Left lung (tissue), 10 donors: ENCODE measurements around the gene CRLF1. TPM values are rescaled to one million over a fixed set of nuclear protein-coding genes. Genes with fewer than 3 reads are reported as not detected.

Source experiments
- ATAC-seq: fragments of 200-7000 bp; cut with Tn5 transposase; one replicate; pipeline ENCODE4 v1.9.1; 2020; ENCODE audit warnings: moderate library complexity
- DNase-seq, 4 donors: peaks; one replicate each; pipeline ENCODE4 v3.0.0-alpha.2; 2013 to 2020
- H3K27ac ChIP-seq, 2 donors: fragments of 200-600 bp; sonication (generic) in 1 of 2; one replicate each; pipeline versions ENCODE4 v1.5.0 to v1.8.0; 2020 to 2021
- H3K27me3 ChIP-seq, 2 donors: fragments of 200-600 bp; sonication (generic) in 1 of 2; one replicate each; pipeline versions ENCODE4 v1.5.0 to v1.8.0; 2020 to 2021
- H3K36me3 ChIP-seq, 2 donors: fragments of 200-600 bp; sonication (generic) in 1 of 2; one replicate each; pipeline versions ENCODE4 v1.5.0 to v1.8.0; 2020 to 2021
- H3K4me1 ChIP-seq, 2 donors: fragments of 200-600 bp; one replicate each; pipeline ENCODE4 v1.8.0; 2021
- H3K4me3 ChIP-seq, 2 donors: fragments of 200-600 bp; sonication (generic) in 1 of 2; one replicate each; pipeline versions ENCODE4 v1.5.0 to v1.8.0; 2020 to 2021; ENCODE audit warnings: mild to moderate bottlenecking in 1 of 2
- H3K9me3 ChIP-seq, 2 donors: fragments of 200-600 bp; sonication (generic) in 1 of 2; one replicate each; pipeline versions ENCODE4 v1.5.0 to v1.8.0; 2020 to 2021
- intact Hi-C, 2 donors: fragments of 100-400 bp; cut with DNase I; formaldehyde crosslinking; loops; one replicate each; pipeline versions ENCODE4 v1.11.2 to v1.14.2; 2022
- polyA plus RNA-seq, 6 donors: library from polyadenylated mRNA; unstranded; fragments of 120-200 nt; gene quantifications; one replicate each; pipeline ENCODE4 v1.2.1, GENCODE V29; 2013; ENCODE audit not compliant: insufficient read length in 6 of 6
- total RNA-seq, 2 donors: library from RNA; stranded (reverse); fragmentation: NEBNext Ultra II Directional; extraction: Animal tissue kit (Norgen Biotek cat#: 25700); gene quantifications; one replicate each; pipeline ENCODE4 v1.2.1, GENCODE V29; 2021
- TF ChIP-seq, protein P1 (sequence below), 2 donors: fragments of 200-600 bp; sonication (generic) in 1 of 2; IDR thresholded peaks; one replicate each; pipeline versions ENCODE4 v1.5.0 to v1.8.0; 2021; ENCODE audit warnings: antibody characterized with exemption in 2 of 2
- donor health status: DM: no; HTN: yes; CAD: no.
- donor health status: DM: no; HTN: no; CAD: no.

Gene CRLF1
- total and polyA plus RNA-seq, 8 donors: 22.5 to 328 (median 233) TPM

DNA sequence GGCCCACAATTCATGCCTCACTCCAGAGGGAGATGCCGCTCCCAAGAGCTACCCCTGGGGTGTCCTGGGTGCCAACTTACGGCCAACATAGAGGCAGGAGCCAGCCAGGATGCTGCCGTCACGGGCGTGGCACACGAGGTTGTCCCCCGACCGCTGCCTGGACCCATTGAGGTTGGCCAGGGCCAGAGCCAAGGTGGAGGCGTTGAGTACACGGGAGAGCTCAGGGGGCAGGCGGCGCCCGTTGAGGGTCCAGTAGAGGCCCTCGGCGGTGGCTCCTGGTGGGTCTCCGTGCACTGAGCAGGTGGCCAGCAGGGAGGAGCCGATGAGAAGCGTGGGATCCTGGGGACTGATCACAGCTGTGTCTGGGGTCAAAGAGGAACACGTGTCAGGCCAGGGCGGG, 7.1 kb downstream of the CRLF1 start:
- Histone ChIP-seq H3K4me1 (peaks cover 6 to 19% of the 10 kb centered on the region in 2 donors), H3K9me3 (no peaks in the 10 kb centered on the region), H3K4me3 (no peak overlapping the region), H3K27ac (no peak overlapping the region), H3K36me3 (no peaks in the 10 kb centered on the region), H3K27me3 (peaks cover 10 to 98% of the 10 kb centered on the region in 2 donors)
- ATAC-seq: no peak
- TF ChIP-seq, protein P1, sequence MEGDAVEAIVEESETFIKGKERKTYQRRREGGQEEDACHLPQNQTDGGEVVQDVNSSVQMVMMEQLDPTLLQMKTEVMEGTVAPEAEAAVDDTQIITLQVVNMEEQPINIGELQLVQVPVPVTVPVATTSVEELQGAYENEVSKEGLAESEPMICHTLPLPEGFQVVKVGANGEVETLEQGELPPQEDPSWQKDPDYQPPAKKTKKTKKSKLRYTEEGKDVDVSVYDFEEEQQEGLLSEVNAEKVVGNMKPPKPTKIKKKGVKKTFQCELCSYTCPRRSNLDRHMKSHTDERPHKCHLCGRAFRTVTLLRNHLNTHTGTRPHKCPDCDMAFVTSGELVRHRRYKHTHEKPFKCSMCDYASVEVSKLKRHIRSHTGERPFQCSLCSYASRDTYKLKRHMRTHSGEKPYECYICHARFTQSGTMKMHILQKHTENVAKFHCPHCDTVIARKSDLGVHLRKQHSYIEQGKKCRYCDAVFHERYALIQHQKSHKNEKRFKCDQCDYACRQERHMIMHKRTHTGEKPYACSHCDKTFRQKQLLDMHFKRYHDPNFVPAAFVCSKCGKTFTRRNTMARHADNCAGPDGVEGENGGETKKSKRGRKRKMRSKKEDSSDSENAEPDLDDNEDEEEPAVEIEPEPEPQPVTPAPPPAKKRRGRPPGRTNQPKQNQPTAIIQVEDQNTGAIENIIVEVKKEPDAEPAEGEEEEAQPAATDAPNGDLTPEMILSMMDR (IDR thresholded peaks at IDR 0.05): no peak
- intact Hi-C loops: loop anchor here in 1 of 2 donors (10.0 kb wide), 1 partner anchor 75 kb away; no protein-coding TSS in a partner anchor
- DNase-seq: no peak

DNA sequence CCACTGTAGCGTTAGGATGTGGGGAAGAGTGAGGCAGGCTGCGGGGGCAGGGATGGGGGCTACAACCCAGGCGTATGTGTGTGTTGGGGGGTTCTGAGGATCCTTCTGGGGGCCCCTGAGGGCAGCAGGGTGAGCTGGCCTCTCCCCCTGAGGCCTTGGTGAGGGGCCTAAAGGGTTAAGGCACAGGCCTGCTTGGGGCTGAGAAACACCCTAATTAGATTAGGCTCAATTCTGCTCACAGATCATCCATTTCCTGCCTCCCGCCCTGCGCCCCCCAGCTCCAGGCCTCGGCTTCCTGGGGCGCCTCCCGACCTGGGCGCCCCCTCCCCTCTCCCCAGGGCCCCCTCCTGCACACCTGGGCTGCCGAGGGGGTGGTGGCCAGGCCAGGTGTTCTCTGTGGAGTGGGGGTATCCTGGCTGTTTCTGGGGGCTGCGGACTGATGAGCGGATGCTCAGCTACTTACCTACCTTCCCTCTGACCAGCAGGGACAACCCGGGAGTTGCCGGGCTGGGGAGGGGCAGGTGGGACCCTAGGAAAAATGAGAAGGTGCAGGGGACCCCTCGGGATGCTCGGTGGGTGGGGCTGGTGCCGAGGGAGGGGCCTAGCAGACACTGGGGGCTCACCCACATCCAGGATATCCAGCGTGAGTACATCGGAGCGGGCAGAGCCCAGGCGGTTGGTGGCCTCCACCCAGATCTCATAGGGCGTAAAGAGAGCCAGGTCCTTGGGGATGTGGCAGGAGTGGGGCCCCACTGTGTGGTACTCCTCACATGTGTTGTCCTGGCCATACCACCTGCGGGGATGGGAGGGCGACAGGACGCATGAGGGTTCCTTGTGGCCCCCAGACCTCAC, 8.6 kb downstream of the CRLF1 start:
- Histone ChIP-seq H3K4me3 (no peak overlapping the region), H3K4me1 (peaks cover 8 to 21% of the 10 kb centered on the region in 2 donors), H3K36me3 (no peaks in the 10 kb centered on the region), H3K27ac (no peak overlapping the region), H3K27me3 (peaks cover 0 to 95% of the 10 kb centered on the region in 2 donors), H3K9me3 (no peaks in the 10 kb centered on the region)
- intact Hi-C loops: loop anchor here in 1 of 2 donors (10.0 kb wide), 1 partner anchor 77 kb away; no protein-coding TSS in a partner anchor
- TF ChIP-seq, protein P1 (IDR thresholded peaks at IDR 0.05): no peak
- peak in 1 of 4 donors; percentile 43 for DNase-seq
- ATAC-seq: no peak

GRCh38 chr19:18596752-18597157, 9.8 kb downstream of the CRLF1 start:
- peak in 1 of 4 donors; percentile 85 for DNase-seq
- peaks cover 8 to 21% of the 10 kb centered on the region in 2 donors for H3K4me1 ChIP-seq
- peaks cover 0 to 82% of the 10 kb centered on the region in 2 donors for H3K27me3 ChIP-seq
- ATAC-seq: peak; percentile 17
- TF ChIP-seq, protein P1 (IDR thresholded peaks at IDR 0.05): no peak
- no peak overlapping the region for H3K27ac ChIP-seq
- H3K4me3 ChIP-seq: no peak overlapping the region
- no peaks in the 10 kb centered on the region for H3K36me3 ChIP-seq
- intact Hi-C loops: loop anchor here in 1 of 2 donors (10.0 kb wide), 1 partner anchor 78 kb away; no protein-coding TSS in a partner anchor
- H3K9me3 ChIP-seq: no peaks in the 10 kb centered on the region

DNA sequence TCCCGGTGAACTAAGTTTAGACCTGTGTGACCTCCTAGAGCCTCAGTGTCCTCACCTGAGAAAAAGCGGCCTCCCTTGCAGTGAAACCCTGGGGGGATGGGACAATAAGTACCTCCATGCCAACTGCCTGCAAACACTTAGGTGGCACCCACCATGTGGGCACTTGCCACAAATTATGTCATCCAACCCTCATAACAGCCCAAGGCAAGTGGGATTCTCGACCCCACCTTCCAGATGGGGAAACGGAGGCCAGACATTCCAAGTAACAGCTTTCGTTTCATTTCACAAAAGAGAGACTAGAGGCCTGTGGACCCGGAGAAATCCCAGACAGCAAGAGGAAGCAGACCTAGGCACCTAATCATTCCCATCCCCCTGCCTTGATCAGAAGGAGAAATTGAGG, 11.1 kb downstream of the CRLF1 start:
- Histone ChIP-seq H3K27ac (no peak overlapping the region), H3K4me3 (no peak overlapping the region), H3K27me3 (peaks cover 0 to 69% of the 10 kb centered on the region in 2 donors), H3K36me3 (peaks cover 0 to 10% of the 10 kb centered on the region in 2 donors), H3K4me1 (peaks cover 8 to 23% of the 10 kb centered on the region in 2 donors), H3K9me3 (no peaks in the 10 kb centered on the region)
- DNase-seq (peak in 1 of 4 donors; percentile 5), ATAC-seq (no peak)
- intact Hi-C loops: loop anchor here in 1 of 2 donors (10.0 kb wide), 1 partner anchor 79 kb away; no protein-coding TSS in a partner anchor
- TF ChIP-seq, protein P1 (IDR thresholded peaks at IDR 0.05): no peak

DNA sequence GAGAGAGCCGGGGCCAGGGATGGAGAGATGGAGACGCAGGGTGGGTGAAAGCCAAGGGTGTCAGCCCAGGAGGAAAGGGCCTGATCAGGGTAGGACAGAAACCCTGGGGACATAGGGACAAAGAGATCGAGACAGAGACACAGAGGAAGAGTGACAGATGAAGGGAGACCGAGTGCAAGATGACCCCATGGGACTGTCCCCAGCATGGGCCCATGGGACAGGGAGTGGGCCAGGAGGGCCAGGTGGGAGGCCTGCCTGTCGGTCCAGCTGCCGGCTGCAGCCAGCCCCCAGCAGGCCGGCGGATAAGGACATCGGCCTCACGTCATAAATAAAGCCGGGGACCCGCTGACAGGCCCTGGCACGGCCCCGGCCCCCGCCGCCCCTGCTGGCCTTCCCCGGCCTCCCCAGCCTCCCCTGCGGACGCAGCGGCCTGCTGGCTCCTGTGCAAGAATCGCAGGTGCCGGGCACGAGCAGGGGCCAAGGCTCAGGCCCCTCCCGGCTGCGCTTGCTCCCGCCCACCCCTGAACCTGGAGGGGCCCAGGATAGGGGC, 11.7 kb downstream of the CRLF1 start:
- Histone ChIP-seq H3K27ac (no peak overlapping the region), H3K4me3 (no peak overlapping the region), H3K27me3 (peaks cover 0 to 64% of the 10 kb centered on the region in 2 donors), H3K4me1 (peaks cover 8 to 29% of the 10 kb centered on the region in 2 donors), H3K9me3 (no peaks in the 10 kb centered on the region), H3K36me3 (peaks cover 0 to 10% of the 10 kb centered on the region in 2 donors)
- DNase-seq (peak in 1 of 4 donors; percentile 70), ATAC-seq (no peak)
- intact Hi-C loops: loop anchor here in 1 of 2 donors (10.0 kb wide), 1 partner anchor 80 kb away; no protein-coding TSS in a partner anchor
- TF ChIP-seq, protein P1 (IDR thresholded peaks at IDR 0.05): no peak
